SH-SY5Y (cell line): ENCODE measurements around the gene PDZRN4.

Experiments used
- GATA2 ChIP-seq: IDR thresholded peaks from 2 replicates; pipeline ENCODE4 v1.6.1; 2011; ENCODE audit warnings: mild to moderate bottlenecking, low read depth, low read length
- GATA3 ChIP-seq: IDR thresholded peaks from 2 replicates; pipeline ENCODE4 v1.6.1; 2011; ENCODE audit warnings: low read depth, mild to moderate bottlenecking, low read length, moderate library complexity

DNA sequence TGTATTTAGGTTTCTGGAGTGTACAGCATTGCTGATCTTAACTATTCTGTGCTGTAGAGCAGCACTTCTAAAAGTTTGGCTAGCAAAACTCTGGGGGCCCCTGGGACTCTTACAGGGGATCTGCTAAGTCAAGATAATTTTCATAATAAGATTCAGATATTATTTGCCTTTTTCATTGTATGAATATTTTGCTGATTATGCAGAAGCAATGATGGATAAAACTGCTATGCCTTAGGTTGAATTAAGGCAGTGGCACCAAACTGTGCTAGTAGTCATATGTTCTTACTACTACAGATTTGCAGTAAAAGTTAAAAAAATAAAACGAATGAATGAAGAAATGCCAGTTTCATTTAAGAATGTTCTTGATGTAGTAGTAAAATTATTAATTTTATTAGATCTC, 160.1 kb downstream of the PDZRN4 start:
- no peak for TF ChIP-seq GATA2
- TF ChIP-seq GATA3, result no peak
